Measurements from ENCODE around the gene MYO5B. TPM values are rescaled to one million over a fixed set of nuclear protein-coding genes. Genes with fewer than 3 reads are reported as not detected.
A peak's percentile ranks its signal among the peaks of the same experiment; 100 is the strongest.

MYO5B gene
- total and polyA plus RNA-seq, 9 of the 15 experiments (the other 6 are each of a cell fraction or from before 2014, with no cell fraction given) = 0.07 to 0.42 (median 0.28) TPM

GRCh38 chr18:49886891-49887764, 307.8 kb downstream of the MYO5B start:
- DNase-seq (ENCODE audit: extremely low read depth in 1 of 4, low spot score in 3 of 4) = peak in 2 of 4 experiments; percentile 11 to 23
- no peaks in the 10 kb centered on the region for H3K36me3 ChIP-seq (ENCODE audit: control insufficient read depth, insufficient read depth, low read length)
- no peaks in the 10 kb centered on the region for H3K9me1 ChIP-seq (ENCODE audit: control insufficient read depth, insufficient read depth, low read length)
- H3K4me2 ChIP-seq (ENCODE audit: insufficient read depth, low read length) = no peak overlapping the region
- H3K27ac ChIP-seq (ENCODE audit: extremely low read depth, low read depth, low read length) = no peak overlapping the region
- 0% methylated on average over 9 of the region's 10 CpGs for WGBS (ENCODE audit: insufficient coverage, low coverage, missing lambda C conversion rate)
- peak; percentile 69 for ATAC-seq
- no peak overlapping the region for H3K9ac ChIP-seq (ENCODE audit: insufficient read depth in 1 of 2, low read depth in 2 of 2, low read length in 2 of 2)
- ChIA-PET POLR2A (no interaction called here), CTCF (ENCODE audit: low intra/inter-chr PET ratio) (no interaction called here)
- H3K4me3 ChIP-seq = no peak overlapping the region
- FAIRE-seq = no peak
- no TSS peak for BruUV-seq (replicated peaks)
- no peaks in the 10 kb centered on the region for H3K4me1 ChIP-seq (replicated peaks in 1 of 2; ENCODE audit: control insufficient read depth in 2 of 2, insufficient read depth in 2 of 2, low read length in 2 of 2)
- H3K79me2 ChIP-seq (ENCODE audit: control insufficient read depth, insufficient read depth, low read length) = no peaks in the 10 kb centered on the region
- no peak overlapping the region for H2AFZ ChIP-seq (ENCODE audit: low read depth, low read length)
- H4K20me1 ChIP-seq (replicated peaks; ENCODE audit: control insufficient read depth, insufficient read depth, low read length) = no peaks in the 10 kb centered on the region
- in situ Hi-C loops (cut with MboI) = no loop called here
- TF ChIP-seq CGGBP1 (CRISPR knock-in tag; IDR thresholded peaks at IDR 0.05) (no peak), BRF1 (IDR thresholded peaks at IDR 0.05; ENCODE audit: borderline replicate concordance, extremely low read depth, insufficient read length) (no peak), CTCF (IDR thresholded peaks at IDR 0.05 in 2 of 3, conservative IDR thresholded peaks at IDR 0.05 in 1 of 3; ENCODE audit: insufficient read depth in 2 of 3, low read depth in 1 of 3, low read length in 3 of 3) (peak; percentile 34 to 45 (median 39); a peak in 5 of 6 replicates), ILF3 (IDR thresholded peaks at IDR 0.05; ENCODE audit: borderline replicate concordance) (no peak), E2F6 (IDR thresholded peaks at IDR 0.05; ENCODE audit: borderline replicate concordance in 1 of 2, extremely low read depth in 1 of 2, insufficient read depth in 1 of 2, insufficient read length in 1 of 2, low read depth in 1 of 2, low read length in 1 of 2, poor library complexity in 1 of 2, severe bottlenecking in 1 of 2) (peak in 1 of 2 experiments; percentile 32), RAD21 (CRISPR knock-in tag; conservative IDR thresholded peaks at IDR 0.05 in 1 of 2, IDR thresholded peaks at IDR 0.05 in 1 of 2) (peak in 1 of 2 experiments; percentile 40; a peak in 2 of 4 replicates), RBFOX2 (IDR thresholded peaks at IDR 0.05; ENCODE audit: low read depth, low read length) (no peak), TCF7L2 (IDR thresholded peaks at IDR 0.05; ENCODE audit: low read depth, low read length) (no peak), SMC3 (conservative IDR thresholded peaks at IDR 0.05; ENCODE audit: insufficient read depth, low read depth, low read length) (0 out of 2 replicates have a peak, but pooled peaks have one; percentile 4), TOE1 (IDR thresholded peaks at IDR 0.05; ENCODE audit: borderline replicate concordance) (no peak), TOE1 (CRISPR knock-in tag; IDR thresholded peaks at IDR 0.05; ENCODE audit: borderline replicate concordance, low read depth) (no peak), ELK3 (CRISPR knock-in tag; IDR thresholded peaks at IDR 0.05) (no peak), TCFL5 (CRISPR knock-in tag; conservative IDR thresholded peaks at IDR 0.05) (no peak)
- intact Hi-C loops (cut with micrococcal nuclease) = no loop called here
- H3K27me3 ChIP-seq (ENCODE audit: control insufficient read depth in 2 of 2, insufficient read depth in 2 of 2, low read length in 2 of 2) = no peaks in the 10 kb centered on the region
- H3K9me3 ChIP-seq (replicated peaks; ENCODE audit: control insufficient read depth, insufficient read depth, low read depth, low read length) = no peaks in the 10 kb centered on the region
